ENCODE measurements around the gene NCK2. TPM values are rescaled to one million over a fixed set of nuclear protein-coding genes. Genes with fewer than 3 reads are reported as not detected.

Gene NCK2
- total and polyA plus RNA-seq, 9 of the 15 experiments (the other 6 are each of a cell fraction or from before 2014, with no cell fraction given) = 0.90 to 27.9 (median 15.9) TPM

- TF ChIP-seq MGA (IDR thresholded peaks at IDR 0.05) = no peak
- no peak for TF ChIP-seq ESRRA (IDR thresholded peaks at IDR 0.05; ENCODE audit: borderline replicate concordance, low read depth)
- TF ChIP-seq RBBP5 (IDR thresholded peaks at IDR 0.05; ENCODE audit: borderline replicate concordance, insufficient read depth, low read length, poor library complexity, severe bottlenecking) = no peak
- peak; percentile 69 for TF ChIP-seq TCF3 (CRISPR knock-in tag; IDR thresholded peaks at IDR 0.05)
- peak; percentile 20; the same call in 1 of the 2 replicates for TF ChIP-seq TFAP4 (CRISPR knock-in tag; IDR thresholded peaks at IDR 0.05; ENCODE audit: borderline replicate concordance)
- no peak for TF ChIP-seq ZBTB17 (CRISPR knock-in tag; IDR thresholded peaks at IDR 0.05)
- TF ChIP-seq CTCFL (IDR thresholded peaks at IDR 0.05; ENCODE audit: borderline replicate concordance, insufficient read depth, low read depth, low read length, poor library complexity, severe bottlenecking) = no peak
Measured at GRCh38 chr2:105812180-105813044, 67.7 kb downstream of the NCK2 start (continued).

Data from K562 (cell line).